DMS53 treated with DMSO at 0.1 percent for 48 hours (cell line): ENCODE data around the gene NFRKB.

Source experiments
- DNase-seq: peaks from one replicate; lab custom pipeline; 2025; ENCODE audit not compliant: unreplicated experiment; lab: John Stamatoyannopoulos, UW

NFRKB gene

GRCh38 chr11:129846508-129847335 lies 48.7 kb downstream of the NFRKB start:
- DNase-seq = peak; percentile 85
